ACC112 (cell line): ENCODE measurements around the gene HMG20A.

Experiments used
- H2AFZ ChIP-seq: fragments of 200-600 bp; sonication (generic); one replicate; pipeline ENCODE4 v1.6.0; 2017; ENCODE audit warnings: antibody characterized with exemption, low read length; ENCODE audit not compliant: unreplicated experiment
- H3K27ac ChIP-seq: fragments of 200-600 bp; sonication (generic); 2 replicates; pipeline ENCODE4 v1.5.1; 2014; ENCODE audit warnings: low read depth, mild to moderate bottlenecking, antibody characterized with exemption, low read length, moderate library complexity
- H3K27me3 ChIP-seq: fragments of 200-600 bp; sonication (generic); 2 replicates; pipeline ENCODE4 v1.6.1; 2014; ENCODE audit warnings: mild to moderate bottlenecking, antibody characterized with exemption, low read length, moderate library complexity, mixed read lengths; ENCODE audit not compliant: insufficient read depth
- H3K36me3 ChIP-seq: fragments of 200-600 bp; sonication (generic); 2 replicates; pipeline ENCODE4 v1.6.1; 2016; ENCODE audit warnings: mild to moderate bottlenecking, antibody characterized with exemption, low read length, moderate library complexity, mixed read lengths; ENCODE audit not compliant: insufficient read depth
- H3K4me1 ChIP-seq: fragments of 200-600 bp; sonication (generic); one replicate; pipeline ENCODE4 v1.6.1; 2016; ENCODE audit warnings: low read length, mixed read lengths; ENCODE audit not compliant: insufficient read depth, unreplicated experiment, control insufficient read depth
- H3K4me3 ChIP-seq: fragments of 200-600 bp; sonication (generic); 2 replicates; pipeline ENCODE4 v1.5.1; 2014; ENCODE audit warnings: mild to moderate bottlenecking, low read depth, low read length
- H3K79me2 ChIP-seq: fragments of 200-600 bp; sonication (generic); one replicate; pipeline ENCODE4 v1.6.0; 2016; ENCODE audit warnings: low read length; ENCODE audit not compliant: control insufficient read depth, unreplicated experiment, insufficient read depth

The HMG20A gene

DNA sequence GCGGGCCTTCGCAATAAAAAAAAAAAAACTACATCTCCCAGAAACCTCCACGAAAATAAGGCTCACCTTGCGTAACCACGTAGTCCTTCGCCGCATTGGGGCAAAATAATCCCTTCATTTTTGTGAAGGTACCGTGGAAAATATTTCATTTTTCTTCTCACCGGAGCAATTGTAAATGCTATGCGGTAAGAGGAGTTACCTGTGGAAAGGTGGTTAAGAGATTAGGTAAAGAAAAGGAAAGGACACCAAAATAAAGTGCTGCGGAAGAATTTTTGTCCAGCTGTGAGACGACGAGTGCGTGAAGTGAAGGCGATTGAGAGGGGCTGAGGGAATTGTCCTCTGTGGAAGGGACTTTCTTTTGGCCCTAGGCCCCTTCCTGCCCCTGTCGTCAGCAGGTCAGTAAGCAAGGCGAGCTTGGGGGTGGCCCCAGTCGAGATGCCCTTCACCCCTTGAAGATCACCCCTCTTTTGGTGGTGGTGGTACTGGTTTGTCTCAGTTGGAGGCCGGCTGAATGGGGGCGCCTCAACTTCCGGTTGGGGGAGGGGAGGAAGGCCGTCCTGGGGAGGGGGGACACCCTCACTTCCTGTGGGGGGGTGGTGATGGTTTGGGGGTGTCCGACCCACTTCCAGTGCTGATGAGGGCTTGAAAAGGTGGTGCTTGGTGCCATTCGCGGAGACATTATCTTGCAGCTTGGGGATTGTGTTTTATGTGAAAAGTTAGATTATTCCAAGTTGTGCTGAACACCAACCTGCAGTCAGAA, at the start of gene HMG20A:
HMG20A (plus strand) TSS at position 279 of the 760 bp plus-strand sequence. CDS start 37,520 bp downstream, outside the sequence.
- Histone ChIP-seq H3K27ac (peak within 1 kb of the TSS; percentile 87), H3K79me2 (peaks cover 86% of the 10 kb centered on the region), H3K4me1 (peaks cover 32% of the 10 kb centered on the region), H3K4me3 (peak within 1 kb of the TSS; percentile 97), H2AFZ (peak within 1 kb of the TSS; percentile 96), H3K36me3 (no peaks in the 10 kb centered on the region), H3K27me3 (no peaks in the 10 kb centered on the region)

DNA sequence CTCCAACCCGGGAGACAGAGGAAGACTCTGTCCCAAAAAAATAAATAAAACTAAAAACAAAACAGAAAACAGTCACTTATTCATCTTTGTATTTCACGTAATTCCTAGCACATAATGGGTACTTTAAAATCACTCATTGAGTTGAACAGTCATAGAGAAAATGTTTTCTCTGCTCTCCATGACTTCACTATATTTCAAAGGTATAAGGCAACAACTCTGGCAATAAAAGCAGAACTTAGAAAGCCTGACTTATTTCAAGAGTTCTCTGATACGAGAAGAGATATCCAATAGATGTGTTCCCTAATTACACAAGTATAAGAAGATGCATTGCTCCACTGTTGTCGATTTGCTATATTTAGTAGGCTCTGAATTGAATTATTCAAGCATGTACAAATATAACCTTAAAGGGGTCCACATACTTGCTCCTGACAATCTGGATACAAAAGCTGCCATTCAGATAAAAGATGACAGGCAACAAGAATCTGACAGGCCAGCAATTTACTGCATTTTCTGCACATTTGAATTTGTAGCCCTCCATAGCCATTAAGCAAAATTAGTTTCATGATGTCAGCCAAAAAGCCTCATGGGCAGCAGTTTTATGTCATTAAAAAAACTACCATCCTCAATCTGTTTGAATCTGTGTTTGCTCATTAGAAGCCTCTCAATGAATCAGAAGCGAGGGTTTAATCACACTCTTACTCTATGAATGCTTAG, 48.7 kb upstream of the HMG20A start:
- Histone ChIP-seq H2AFZ (no peak overlapping the region), H3K4me1 (no peaks in the 10 kb centered on the region), H3K27ac (no peak overlapping the region), H3K27me3 (no peaks in the 10 kb centered on the region), H3K36me3 (no peaks in the 10 kb centered on the region), H3K4me3 (no peak overlapping the region), H3K79me2 (peaks cover 63% of the 10 kb centered on the region)

DNA sequence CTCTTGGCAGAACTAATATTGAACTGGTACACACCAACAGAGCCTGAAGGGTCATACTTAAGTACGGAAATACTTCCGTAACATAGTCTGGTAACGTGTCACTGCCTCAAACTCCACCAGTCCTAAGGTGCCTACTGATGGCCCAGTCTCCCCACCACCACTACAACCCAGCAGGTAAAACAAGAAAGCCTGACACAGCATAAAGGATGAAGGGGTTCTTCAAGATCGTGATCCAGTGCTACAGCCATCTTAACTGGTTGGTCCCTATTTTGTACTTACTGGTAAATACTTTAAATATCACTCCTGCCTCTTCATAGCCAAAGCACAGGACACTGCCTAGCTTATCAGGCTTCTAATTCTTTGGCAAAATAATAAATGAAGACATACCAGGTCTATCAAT, 47.2 kb upstream of the HMG20A start:
- H3K4me1 ChIP-seq = no peaks in the 10 kb centered on the region
- peaks cover 62% of the 10 kb centered on the region for H3K79me2 ChIP-seq
- H2AFZ ChIP-seq = no peak overlapping the region
- no peaks in the 10 kb centered on the region for H3K27me3 ChIP-seq
- no peaks in the 10 kb centered on the region for H3K36me3 ChIP-seq
- H3K4me3 ChIP-seq = no peak overlapping the region
- no peak overlapping the region for H3K27ac ChIP-seq

DNA sequence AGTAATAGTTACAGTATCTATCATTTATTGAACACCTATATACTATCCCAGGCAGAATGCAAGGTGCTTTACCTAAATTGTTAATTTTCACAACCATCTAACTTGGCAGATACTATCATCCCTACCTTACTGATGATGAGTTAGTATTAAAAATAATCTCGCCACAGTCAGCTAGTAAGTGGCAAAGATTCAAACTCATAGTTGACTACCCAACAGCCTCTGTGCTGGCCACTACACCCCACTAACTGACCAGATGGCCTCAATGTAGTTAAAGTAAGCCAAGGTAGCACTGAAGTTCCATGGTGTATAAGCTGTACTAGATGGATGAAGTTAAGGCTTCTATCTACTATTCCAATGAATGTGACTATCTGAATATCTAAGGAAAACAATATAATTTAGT, 45.6 kb upstream of the HMG20A start:
- no peaks in the 10 kb centered on the region; the same call in 1 of the 2 replicates for H3K36me3 ChIP-seq
- no peak overlapping the region for H2AFZ ChIP-seq
- no peak overlapping the region for H3K4me3 ChIP-seq
- peaks cover 66% of the 10 kb centered on the region for H3K79me2 ChIP-seq
- no peaks in the 10 kb centered on the region for H3K27me3 ChIP-seq
- H3K27ac ChIP-seq = no peak overlapping the region
- no peaks in the 10 kb centered on the region for H3K4me1 ChIP-seq

GRCh38 chr15:77376770-77377169, 43.9 kb upstream of the HMG20A start:
- peaks cover 73% of the 10 kb centered on the region for H3K79me2 ChIP-seq

GRCh38 chr15:77380033-77380432, 40.7 kb upstream of the HMG20A start:
- Histone ChIP-seq H3K4me1 (peaks cover 2% of the 10 kb centered on the region), H3K36me3 (no peaks in the 10 kb centered on the region; the same call in 1 of the 2 replicates), H3K79me2 (peaks cover 84% of the 10 kb centered on the region), H3K4me3 (no peak overlapping the region), H2AFZ (no peak overlapping the region), H3K27ac (no peak overlapping the region), H3K27me3 (no peaks in the 10 kb centered on the region)

More at GRCh38 chr15:77376770-77377169, 43.9 kb upstream of the HMG20A start:
- no peak overlapping the region for H3K27ac ChIP-seq
- no peaks in the 10 kb centered on the region for H3K27me3 ChIP-seq
- no peaks in the 10 kb centered on the region for H3K4me1 ChIP-seq
- H3K36me3 ChIP-seq = no peaks in the 10 kb centered on the region; the same call in 1 of the 2 replicates
- H2AFZ ChIP-seq = no peak overlapping the region
- H3K4me3 ChIP-seq = no peak overlapping the region

DNA sequence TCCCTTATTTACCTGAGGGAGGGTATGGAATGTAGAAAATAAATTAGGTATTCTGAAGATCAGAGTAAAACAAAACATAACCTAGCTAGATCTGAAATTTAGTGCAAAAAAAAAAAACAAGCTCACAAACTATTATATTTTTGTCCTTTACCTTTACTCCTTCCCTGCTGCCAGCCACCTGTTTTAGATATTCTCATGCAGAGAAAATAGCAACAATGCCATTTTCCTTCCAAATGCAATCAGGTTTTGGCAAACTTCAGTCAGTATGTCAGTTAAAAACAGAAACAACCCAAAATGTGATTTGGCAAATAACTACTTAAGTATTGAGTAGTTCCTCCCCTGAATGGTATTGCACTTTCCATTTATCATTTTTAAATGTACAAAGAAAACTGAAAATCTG, 36.6 kb upstream of the HMG20A start:
- Histone ChIP-seq H3K27ac (no peak overlapping the region), H3K4me1 (peaks cover 7% of the 10 kb centered on the region), H3K36me3 (no peaks in the 10 kb centered on the region; the same call in 1 of the 2 replicates), H3K79me2 (peaks cover 92% of the 10 kb centered on the region), H3K27me3 (no peaks in the 10 kb centered on the region), H2AFZ (no peak overlapping the region), H3K4me3 (no peak overlapping the region)

- Histone ChIP-seq H2AFZ (no peak overlapping the region), H3K36me3 (no peaks in the 10 kb centered on the region; the same call in 1 of the 2 replicates), H3K27me3 (no peaks in the 10 kb centered on the region), H3K4me3 (no peak overlapping the region), H3K27ac (no peak overlapping the region), H3K4me1 (peaks cover 7% of the 10 kb centered on the region), H3K79me2 (peaks cover 94% of the 10 kb centered on the region)
These were observed 35.9 kb upstream of the HMG20A start for GRCh38 chr15:77384589-77385359.

DNA sequence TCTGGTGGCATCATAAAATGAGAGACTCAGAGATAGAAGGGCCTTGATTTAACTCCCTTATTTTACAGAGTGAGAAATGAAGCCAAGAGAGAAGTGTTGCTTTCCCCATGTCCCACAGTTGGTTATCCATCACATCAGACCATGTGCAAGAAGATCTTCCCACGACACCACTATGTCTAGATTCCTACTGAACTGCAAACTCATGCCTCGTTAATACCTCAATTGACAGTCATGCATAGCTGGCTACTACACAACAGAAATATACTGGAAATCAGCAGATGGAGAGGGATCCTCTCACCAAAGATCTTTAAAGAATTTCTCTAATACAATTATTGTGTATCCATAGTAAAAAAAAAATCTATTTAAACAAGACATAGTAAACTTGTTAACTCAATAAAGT, 34.1 kb upstream of the HMG20A start:
- Histone ChIP-seq H3K36me3 (no peaks in the 10 kb centered on the region), H3K27ac (no peak overlapping the region), H3K27me3 (no peaks in the 10 kb centered on the region), H3K4me3 (no peak overlapping the region), H3K4me1 (peaks cover 13% of the 10 kb centered on the region), H3K79me2 (peaks cover 94% of the 10 kb centered on the region), H2AFZ (no peak overlapping the region)

DNA sequence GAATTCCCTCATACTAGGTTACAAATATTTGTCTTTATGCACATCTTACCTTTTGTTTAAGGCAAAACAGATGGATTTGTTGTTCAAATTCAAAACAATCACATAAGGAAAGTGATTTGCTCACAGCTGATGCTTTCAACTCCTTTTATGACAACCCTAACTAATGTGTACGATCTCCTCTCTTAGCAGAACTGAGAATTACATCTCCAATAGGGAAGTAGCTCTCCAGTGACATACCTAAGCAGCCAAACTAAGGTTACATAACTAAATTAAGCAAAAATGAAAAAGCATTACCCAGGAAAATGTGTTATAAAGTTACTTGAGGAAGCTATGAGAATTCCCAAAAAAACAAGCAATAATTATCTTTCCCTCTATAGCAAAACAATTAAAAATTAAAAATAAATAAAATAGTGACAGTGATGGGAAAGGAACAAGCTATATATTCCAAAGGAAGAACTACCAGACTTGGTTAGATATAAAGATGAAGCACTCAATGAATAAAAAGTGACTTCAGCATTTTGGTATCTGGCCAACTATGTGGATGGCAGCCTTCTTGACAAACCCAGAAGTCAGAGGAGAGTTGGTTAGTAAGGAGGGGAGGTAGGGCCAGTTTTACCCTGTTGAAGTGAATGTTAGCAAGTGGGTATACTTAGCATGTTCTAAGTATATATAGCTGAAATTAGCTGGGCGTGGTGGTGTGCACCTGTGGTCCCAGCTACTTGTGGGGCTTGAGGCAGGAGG, 33.2 kb upstream of the HMG20A start:
- Histone ChIP-seq H3K27me3 (no peaks in the 10 kb centered on the region), H3K4me1 (peaks cover 13% of the 10 kb centered on the region), H3K4me3 (no peak overlapping the region), H3K27ac (no peak overlapping the region), H3K79me2 (peaks cover 94% of the 10 kb centered on the region), H3K36me3 (no peaks in the 10 kb centered on the region), H2AFZ (no peak overlapping the region)
